HG02973 (cell line): ENCODE results near the gene SMG6.
"Not testable (repeated sequence)": the region's sequence is repeated elsewhere in the genome, so short reads cannot be mapped to it uniquely, and the experiment has no call there.

Experiments
- ATAC-seq: cut with Tn5 transposase; IDR thresholded peaks from one replicate; pipeline ENCODE4 v1.9.1; 2021; ENCODE audit warnings: moderate library complexity; ENCODE audit not compliant: unreplicated experiment

SMG6 gene

GRCh38 chr17:2018716-2019510 lies 284.7 kb downstream of the SMG6 start:
- ATAC-seq = no peak

GRCh38 chr17:2017274-2017941 lies 286.2 kb downstream of the SMG6 start:
- ATAC-seq = no peak

- ATAC-seq = no peak
Observed at GRCh38 chr17:2016494-2016893, 287.1 kb downstream of the SMG6 start.

- no peak for ATAC-seq
Observed at GRCh38 chr17:2015314-2015713, 288.3 kb downstream of the SMG6 start.

- no peak for ATAC-seq
Observed at GRCh38 chr17:2013994-2014317, 289.6 kb downstream of the SMG6 start.

- ATAC-seq = not testable (repeated sequence)
Observed at GRCh38 chr17:2013220-2013993, 290.2 kb downstream of the SMG6 start.

GRCh38 chr17:2012499-2012898 lies 291.1 kb downstream of the SMG6 start:
- no peak for ATAC-seq

- ATAC-seq = no peak
Observed at GRCh38 chr17:2011411-2012371, 291.9 kb downstream of the SMG6 start.
